Measurements from ENCODE around the gene INTS11. TPM values are rescaled to one million over a fixed set of nuclear protein-coding genes. Genes with fewer than 3 reads are reported as not detected.

Gene INTS11
- total RNA-seq, 1 donor from 2014 or later, result 84.8 TPM

- Mint-ChIP-seq H3K27me3 (ENCODE audit: low read depth, unreplicated experiment) (no peaks in the 10 kb centered on the region), H3K36me3 (ENCODE audit: low read depth, unreplicated experiment) (no peaks in the 10 kb centered on the region), H3K4me3 (ENCODE audit: unreplicated experiment) (no peak overlapping the region), H3K27ac (ENCODE audit: unreplicated experiment) (no peak overlapping the region), H3K9me3 (ENCODE audit: unreplicated experiment) (no peaks in the 10 kb centered on the region), H3K4me1 (ENCODE audit: low read depth, unreplicated experiment) (no peaks in the 10 kb centered on the region)
- no peak overlapping the region for H3K4me3 ChIP-seq (ENCODE audit: insufficient read depth, low read depth, low read length)
- H3K4me1 ChIP-seq (ENCODE audit: insufficient read depth, low read length), result no peaks in the 10 kb centered on the region
- no peak overlapping the region for H2AFZ ChIP-seq (ENCODE audit: low read depth, low read length)
- FAIRE-seq, result no peak
- no peaks in the 10 kb centered on the region for H3K36me3 ChIP-seq (ENCODE audit: insufficient read depth, low read length)
- H3K27ac ChIP-seq (ENCODE audit: low read depth, low read length), result no peak overlapping the region
- no peaks in the 10 kb centered on the region for H3K9me3 ChIP-seq (ENCODE audit: insufficient read depth, low read depth, low read length)
- TF ChIP-seq EZH2 (IDR thresholded peaks at IDR 0.05; ENCODE audit: insufficient read depth, low read length) (no peak), CTCF (IDR thresholded peaks at IDR 0.05; ENCODE audit: insufficient read depth, low read depth, low read length) (no peak)
- no peak for DNase-seq (ENCODE audit: low read depth)
- no peak overlapping the region for H3K9ac ChIP-seq (ENCODE audit: low read length)
- no peaks in the 10 kb centered on the region for H3K79me2 ChIP-seq (ENCODE audit: insufficient read depth, low read length)
- H3K27me3 ChIP-seq (ENCODE audit: insufficient read depth, low read length), result no peaks in the 10 kb centered on the region
- H4K20me1 ChIP-seq (ENCODE audit: insufficient read depth, low read length), result peaks cover 8% of the 10 kb centered on the region
- H3K4me2 ChIP-seq (ENCODE audit: low read length), result no peak overlapping the region
These were observed 30.9 kb downstream of the INTS11 start for GRCh38 chr1:1293263-1294249.

GRCh38 chr1:1292851-1293250 lies 31.6 kb downstream of the INTS11 start:
- FAIRE-seq (no peak), DNase-seq (ENCODE audit: low read depth) (no peak)
- Histone ChIP-seq H3K9me3 (ENCODE audit: insufficient read depth, low read depth, low read length) (no peaks in the 10 kb centered on the region), H3K27me3 (ENCODE audit: insufficient read depth, low read length) (no peaks in the 10 kb centered on the region), H3K4me3 (ENCODE audit: insufficient read depth, low read depth, low read length) (no peak overlapping the region), H3K4me1 (ENCODE audit: insufficient read depth, low read length) (no peaks in the 10 kb centered on the region), H3K79me2 (ENCODE audit: insufficient read depth, low read length) (no peaks in the 10 kb centered on the region), H3K36me3 (ENCODE audit: insufficient read depth, low read length) (no peaks in the 10 kb centered on the region), H3K27ac (ENCODE audit: low read depth, low read length) (no peak overlapping the region), H3K4me2 (ENCODE audit: low read length) (no peak overlapping the region), H4K20me1 (ENCODE audit: insufficient read depth, low read length) (peaks cover 8% of the 10 kb centered on the region), H3K9ac (ENCODE audit: low read length) (no peak overlapping the region), H2AFZ (ENCODE audit: low read depth, low read length) (no peak overlapping the region)
- TF ChIP-seq CTCF (IDR thresholded peaks at IDR 0.05; ENCODE audit: insufficient read depth, low read depth, low read length) (no peak), EZH2 (IDR thresholded peaks at IDR 0.05; ENCODE audit: insufficient read depth, low read length) (no peak)
- Mint-ChIP-seq H3K9me3 (ENCODE audit: unreplicated experiment) (no peaks in the 10 kb centered on the region), H3K4me3 (ENCODE audit: unreplicated experiment) (no peak overlapping the region), H3K4me1 (ENCODE audit: low read depth, unreplicated experiment) (no peaks in the 10 kb centered on the region), H3K36me3 (ENCODE audit: low read depth, unreplicated experiment) (no peaks in the 10 kb centered on the region), H3K27me3 (ENCODE audit: low read depth, unreplicated experiment) (no peaks in the 10 kb centered on the region), H3K27ac (ENCODE audit: unreplicated experiment) (no peak overlapping the region)

GRCh38 chr1:1292442-1292779 lies 32.0 kb downstream of the INTS11 start:
- Histone ChIP-seq H2AFZ (ENCODE audit: low read depth, low read length) (no peak overlapping the region), H3K27ac (ENCODE audit: low read depth, low read length) (no peak overlapping the region), H3K4me3 (ENCODE audit: insufficient read depth, low read depth, low read length) (no peak overlapping the region), H4K20me1 (ENCODE audit: insufficient read depth, low read length) (peaks cover 8% of the 10 kb centered on the region), H3K36me3 (ENCODE audit: insufficient read depth, low read length) (no peaks in the 10 kb centered on the region), H3K9me3 (ENCODE audit: insufficient read depth, low read depth, low read length) (no peaks in the 10 kb centered on the region), H3K9ac (ENCODE audit: low read length) (no peak overlapping the region), H3K27me3 (ENCODE audit: insufficient read depth, low read length) (no peaks in the 10 kb centered on the region), H3K79me2 (ENCODE audit: insufficient read depth, low read length) (no peaks in the 10 kb centered on the region), H3K4me2 (ENCODE audit: low read length) (no peak overlapping the region), H3K4me1 (ENCODE audit: insufficient read depth, low read length) (no peaks in the 10 kb centered on the region)
- H3K9me3 Mint-ChIP-seq (ENCODE audit: unreplicated experiment), result no peaks in the 10 kb centered on the region
- no peak overlapping the region for H3K4me3 Mint-ChIP-seq (ENCODE audit: unreplicated experiment)
- FAIRE-seq (no peak), DNase-seq (ENCODE audit: low read depth) (no peak)
- TF ChIP-seq EZH2 (IDR thresholded peaks at IDR 0.05; ENCODE audit: insufficient read depth, low read length) (no peak), CTCF (IDR thresholded peaks at IDR 0.05; ENCODE audit: insufficient read depth, low read depth, low read length) (no peak)
- no peak overlapping the region for H3K27ac Mint-ChIP-seq (ENCODE audit: unreplicated experiment)
- H3K27me3 Mint-ChIP-seq (ENCODE audit: low read depth, unreplicated experiment), result no peaks in the 10 kb centered on the region
- H3K36me3 Mint-ChIP-seq (ENCODE audit: low read depth, unreplicated experiment), result no peaks in the 10 kb centered on the region
- no peaks in the 10 kb centered on the region for H3K4me1 Mint-ChIP-seq (ENCODE audit: low read depth, unreplicated experiment)

Measured in astrocyte (in vitro differentiated cells and primary cell).